HCT116 (cell line): ENCODE results near the gene ABTB1. TPM values are rescaled to one million over a fixed set of nuclear protein-coding genes. Genes with fewer than 3 reads are reported as not detected.

Source experiments
- ATAC-seq: fragments of 200-7000 bp; cut with Tn5 transposase; 2 replicates; pipeline ENCODE4 v1.9.1; 2020; ENCODE audit warnings: mild to moderate bottlenecking, moderate library complexity
- BruUV-seq: library from RNA; stranded (reverse); fragments of 400-500 nt; replicated peaks from 2 replicates; lab custom pipeline; 2021; lab: Mats Ljungman, UMichigan
- CTCF ChIA-PET: fragments of 300-600 bp; sonication (Branson Sonifier 250); formaldehyde crosslinking; loops from one replicate; lab custom pipeline; 2021; ENCODE audit warnings: antibody characterized with exemption; lab: Charles Lee
- POLR2A ChIA-PET: fragments of 300-600, 350-600 bp; sonication (Branson Sonifier 250); formaldehyde crosslinking; loops from one replicate; lab custom pipeline; 2021; ENCODE audit warnings: antibody characterized with exemption; lab: Charles Lee
- RAD21 ChIA-PET, 2 experiments: fragments of 300-600 bp; sonication (Branson Sonifier 250); formaldehyde crosslinking; loops; one replicate each; lab custom pipeline; 2023; ENCODE audit warnings: low total read pairs in 2 of 2; ENCODE audit not compliant: uncharacterized antibody in 2 of 2, unreplicated experiment in 2 of 2, low non-redundant PET in 1 of 2; lab: Charles Lee
- DNase-seq: peaks from one replicate; pipeline ENCODE4 v3.0.0-alpha.2; 2010; ENCODE audit warnings: low read depth, low spot score
- H2AFZ ChIP-seq: fragments of 200-600 bp; shearing (Covaris generic), sonication (generic); 2 replicates; pipeline ENCODE4 v1.6.1; 2017; ENCODE audit warnings: low read depth, mixed run types, mixed read lengths, antibody characterized with exemption, low read length; ENCODE audit not compliant: poor library complexity, severe bottlenecking
- H3K27ac ChIP-seq: 2 replicates; pipeline ENCODE4 v1.5.1; 2012; ENCODE audit warnings: low read depth, low read length
- H3K27me3 ChIP-seq: fragments of 200-600 bp; sonication (generic); 2 replicates; pipeline ENCODE4 v1.6.1; 2016; ENCODE audit warnings: mixed run types, low read length, mixed read lengths; ENCODE audit not compliant: insufficient read depth
- H3K36me3 ChIP-seq, 2 experiments: fragments of 200-500 bp in 1 of 2; fragments of 200-600 bp in 1 of 2; sonication (Bioruptor generic) in 1 of 2; sonication (generic) in 1 of 2; 2 replicates each; pipeline versions ENCODE4 v1.5.1 to v1.6.1; 2014 to 2016; ENCODE audit warnings: low read length in 2 of 2, inconsistent platforms in 1 of 2, mixed read lengths in 1 of 2, mixed run types in 1 of 2; ENCODE audit not compliant: insufficient read depth in 2 of 2, control insufficient read depth in 1 of 2
- H3K4me1 ChIP-seq, 2 experiments: fragments of 200-600 bp in 1 of 2; sonication (generic) in 1 of 2; 2 replicates each; pipeline versions ENCODE4 v1.5.1 to v1.6.1; 2012 to 2017; ENCODE audit warnings: low read length in 2 of 2, inconsistent platforms in 1 of 2, mild to moderate bottlenecking in 1 of 2, mixed read lengths in 1 of 2, mixed run types in 1 of 2, moderate library complexity in 1 of 2; ENCODE audit not compliant: insufficient read depth in 2 of 2, control insufficient read depth in 1 of 2
- H3K4me2 ChIP-seq: fragments of 200-600 bp; sonication (generic); 2 replicates; pipeline ENCODE4 v1.6.1; 2017; ENCODE audit warnings: mixed run types, low read length, mixed read lengths
- H3K4me3 ChIP-seq, 2 experiments: fragments of 200-600 bp in 1 of 2; sonication (generic) in 1 of 2; replicated peaks in 1 of 2; 2 replicates each; pipeline ENCODE4 v1.5.1; 2011 to 2016; ENCODE audit warnings: low read length in 2 of 2, control low read depth in 1 of 2, low read depth in 1 of 2, mild to moderate bottlenecking in 1 of 2, mixed read lengths in 1 of 2, mixed run types in 1 of 2
- H3K79me2 ChIP-seq: fragments of 200-600 bp; sonication (generic); 2 replicates; pipeline ENCODE4 v1.6.1; 2017; ENCODE audit warnings: mild to moderate bottlenecking, mixed run types, low read length, moderate library complexity, mixed read lengths; ENCODE audit not compliant: insufficient read depth
- H3K9ac ChIP-seq: fragments of 200-600 bp; sonication (generic); 2 replicates; pipeline ENCODE4 v1.6.1; 2016; ENCODE audit warnings: low read length, mixed read lengths
- H3K9me2 ChIP-seq: fragments of 200-600 bp; sonication (generic), shearing (Covaris generic); 2 replicates; pipeline ENCODE4 v1.6.1; 2017; ENCODE audit warnings: mixed run types, mild to moderate bottlenecking, moderate library complexity; ENCODE audit not compliant: insufficient read depth
- H3K9me3 ChIP-seq, 2 experiments: fragments of 200-500 bp in 1 of 2; fragments of 200-600 bp in 1 of 2; sonication (Bioruptor generic) in 1 of 2; sonication (generic) in 1 of 2; 2 replicates each; pipeline ENCODE4 v1.6.1; 2014 to 2017; ENCODE audit warnings: low read length in 2 of 2, mixed read lengths in 2 of 2, inconsistent platforms in 1 of 2, low read depth in 1 of 2, mild to moderate bottlenecking in 1 of 2, mixed run types in 1 of 2, moderate library complexity in 1 of 2; ENCODE audit not compliant: control insufficient read depth in 1 of 2, insufficient read depth in 1 of 2
- H4K20me1 ChIP-seq: fragments of 200-600 bp; sonication (generic), shearing (Covaris generic); 2 replicates; pipeline ENCODE4 v1.6.1; 2017; ENCODE audit warnings: mixed run types, mild to moderate bottlenecking, moderate library complexity; ENCODE audit not compliant: insufficient read depth
- CBX3 ChIP-seq: IDR thresholded peaks from 2 replicates; pipeline ENCODE4 v1.6.1; 2012; ENCODE audit warnings: low read depth
- EGR1 ChIP-seq: IDR thresholded peaks from 2 replicates; pipeline ENCODE4 v1.6.1; 2012; ENCODE audit warnings: low read depth
- EZH2phosphoT487 ChIP-seq: fragments of 200-600 bp; IDR thresholded peaks from 2 replicates; pipeline ENCODE4 v1.6.1; 2018; ENCODE audit warnings: antibody characterized with exemption, borderline replicate concordance
- FOSL1 ChIP-seq: IDR thresholded peaks from 2 replicates; pipeline ENCODE4 v1.6.1; 2012; ENCODE audit warnings: low read depth
- JUND ChIP-seq: IDR thresholded peaks from 2 replicates; pipeline ENCODE4 v1.6.1; 2012
- MAX ChIP-seq: IDR thresholded peaks from 2 replicates; pipeline ENCODE4 v1.6.1; 2012
- POLR2A ChIP-seq: IDR thresholded peaks from 2 replicates; pipeline ENCODE4 v1.7.0; 2011; ENCODE audit warnings: borderline replicate concordance; ENCODE audit not compliant: insufficient read depth, insufficient read length; ENCODE audit errors: extremely low read depth
- POLR2AphosphoS5 ChIP-seq: IDR thresholded peaks from 2 replicates; pipeline ENCODE4 v1.6.1; 2011; ENCODE audit warnings: mild to moderate bottlenecking, low read depth, low read length, moderate library complexity
- RAD21 ChIP-seq: IDR thresholded peaks from 2 replicates; pipeline ENCODE4 v1.6.1; 2012; ENCODE audit warnings: low read depth, mild to moderate bottlenecking
- SP1 ChIP-seq: IDR thresholded peaks from 2 replicates; pipeline ENCODE4 v1.6.1; 2012; ENCODE audit warnings: low read depth
- TCF7L2 ChIP-seq: IDR thresholded peaks from 2 replicates; pipeline ENCODE4 v1.7.0; 2011; ENCODE audit warnings: borderline replicate concordance, inconsistent platforms; ENCODE audit not compliant: insufficient read depth, insufficient read length; ENCODE audit errors: extremely low read depth
- YY1 ChIP-seq: IDR thresholded peaks from 2 replicates; pipeline ENCODE4 v1.6.1; 2011; ENCODE audit warnings: low read length, low read depth, moderate library complexity, mild to moderate bottlenecking; ENCODE audit not compliant: insufficient replicate concordance; ENCODE audit errors: extremely low read depth
- ZBTB33 ChIP-seq: IDR thresholded peaks from 2 replicates; pipeline ENCODE4 v1.6.1; 2011; ENCODE audit warnings: mild to moderate bottlenecking, low read length, moderate library complexity; ENCODE audit not compliant: insufficient replicate concordance; ENCODE audit errors: extremely low read depth
- ZFX ChIP-seq: fragments of 450-650 bp; IDR thresholded peaks from 2 replicates; pipeline ENCODE4 v1.6.1; 2017
- intact Hi-C: fragments of 100-400 bp; cut with micrococcal nuclease; formaldehyde crosslinking; loops from 2 replicates; pipeline ENCODE4 v1.10.0; 2022
- total RNA-seq: library from RNA; stranded (reverse); gene quantifications from one replicate; pipeline ENCODE4 v1.2.1, GENCODE V29; 2021; ENCODE audit not compliant: unreplicated experiment

Gene ABTB1
- total RNA-seq, 1 experiment from 2014 or later: 19.4 TPM

- Histone ChIP-seq H3K27me3 (no peaks in the 10 kb centered on the region), H2AFZ (no peak overlapping the region), H3K4me3 (no peak overlapping the region), H3K9ac (no peak overlapping the region), H3K79me2 (no peaks in the 10 kb centered on the region), H3K9me2 (no peaks in the 10 kb centered on the region), H4K20me1 (no peaks in the 10 kb centered on the region), H3K4me2 (no peak overlapping the region), H3K9me3 (no peaks in the 10 kb centered on the region), H3K36me3 (no peaks in the 10 kb centered on the region), H3K27ac (no peak overlapping the region), H3K4me1 (peaks cover 0 to 8% of the 10 kb centered on the region in 2 experiments; a peak in 2 of 4 replicates)
- ChIA-PET RAD21 (no interaction called here), POLR2A (no interaction called here), CTCF (no interaction called here)
- BruUV-seq: no TSS peak
- no peak for ATAC-seq
- intact Hi-C loops: no loop called here
- no peak for DNase-seq
- TF ChIP-seq POLR2A (no peak), POLR2AphosphoS5 (no peak), JUND (no peak), ZFX (no peak), CBX3 (no peak), TCF7L2 (no peak)
These were observed 5.5 kb downstream of the ABTB1 start for GRCh38 chr3:127678315-127678599.

- ChIA-PET POLR2A (no interaction called here), RAD21 (no interaction called here), CTCF (interaction anchor here (0.9 kb wide), 1 partner anchor 12 kb away, joined by 3 read pairs; no protein-coding TSS in a partner anchor)
- Histone ChIP-seq H3K36me3 (no peaks in the 10 kb centered on the region), H4K20me1 (no peaks in the 10 kb centered on the region), H3K9ac (no peak overlapping the region), H3K9me2 (no peaks in the 10 kb centered on the region), H3K79me2 (no peaks in the 10 kb centered on the region), H3K9me3 (no peaks in the 10 kb centered on the region), H2AFZ (no peak overlapping the region), H3K27ac (no peak overlapping the region), H3K4me3 (no peak overlapping the region), H3K4me1 (peaks cover 0 to 2% of the 10 kb centered on the region in 2 experiments; a peak in 1 of 4 replicates), H3K27me3 (no peaks in the 10 kb centered on the region), H3K4me2 (no peak overlapping the region)
- ATAC-seq (no peak), DNase-seq (no peak)
- intact Hi-C loops: no loop called here
- BruUV-seq: no TSS peak
- no peak for TF ChIP-seq CBX3
- no peak for TF ChIP-seq TCF7L2
- no peak for TF ChIP-seq POLR2AphosphoS5
- no peak for TF ChIP-seq ZBTB33
- TF ChIP-seq FOSL1: no peak
- TF ChIP-seq ZFX: no peak
- no peak for TF ChIP-seq POLR2A
- TF ChIP-seq SP1: no peak
- no peak for TF ChIP-seq RAD21
- no peak for TF ChIP-seq EZH2phosphoT487
- no peak for TF ChIP-seq YY1
- no peak for TF ChIP-seq EGR1
- TF ChIP-seq MAX: no peak
- TF ChIP-seq JUND: no peak
These were observed 6.1 kb downstream of the ABTB1 start for GRCh38 chr3:127678611-127679533.
